ENCODE results near the gene BTF3L4.

DNA sequence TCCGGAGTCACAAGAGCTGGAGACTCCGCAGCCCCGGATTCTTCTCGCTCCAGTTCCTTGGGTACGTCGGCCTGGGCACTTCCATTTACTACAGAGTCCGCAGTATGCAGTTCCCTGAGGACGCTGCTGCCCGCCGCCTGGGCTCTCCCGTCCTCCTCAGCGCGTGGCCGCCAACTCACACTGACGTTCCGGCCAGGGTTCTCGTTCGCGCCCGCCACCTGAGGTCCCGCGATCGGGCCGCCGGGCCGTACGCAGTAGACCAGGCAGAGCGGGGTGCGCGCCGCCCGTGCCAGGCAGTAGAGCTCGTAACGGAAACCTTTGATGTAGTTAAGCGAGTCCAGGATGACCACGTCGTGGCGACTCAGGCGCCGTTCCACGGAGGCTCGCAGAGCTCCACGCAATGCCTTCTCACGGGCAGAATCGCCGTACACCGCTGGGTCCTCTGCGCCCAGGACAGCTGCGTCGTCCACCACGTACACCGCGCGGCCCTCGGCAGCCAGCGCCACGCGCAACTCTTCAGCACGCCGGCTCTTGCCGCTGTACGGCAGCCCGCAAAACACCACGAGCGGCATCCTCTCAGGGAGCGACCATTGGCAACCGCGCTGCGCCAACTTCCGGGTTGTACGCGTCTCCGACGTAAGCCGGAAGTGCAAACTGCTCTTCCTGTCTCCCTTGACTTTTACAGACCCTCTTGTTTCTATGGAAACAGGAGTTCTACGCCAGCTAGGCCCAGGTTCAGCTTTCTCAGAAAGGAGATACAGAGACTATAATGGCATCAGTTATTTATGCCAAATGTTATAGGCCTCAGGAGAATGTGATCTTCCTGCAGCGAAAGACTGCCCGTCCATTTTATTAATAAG, 22.7 kb upstream of the BTF3L4 start, which contains the start of gene KTI12:
- TF ChIP-seq, protein P1, sequence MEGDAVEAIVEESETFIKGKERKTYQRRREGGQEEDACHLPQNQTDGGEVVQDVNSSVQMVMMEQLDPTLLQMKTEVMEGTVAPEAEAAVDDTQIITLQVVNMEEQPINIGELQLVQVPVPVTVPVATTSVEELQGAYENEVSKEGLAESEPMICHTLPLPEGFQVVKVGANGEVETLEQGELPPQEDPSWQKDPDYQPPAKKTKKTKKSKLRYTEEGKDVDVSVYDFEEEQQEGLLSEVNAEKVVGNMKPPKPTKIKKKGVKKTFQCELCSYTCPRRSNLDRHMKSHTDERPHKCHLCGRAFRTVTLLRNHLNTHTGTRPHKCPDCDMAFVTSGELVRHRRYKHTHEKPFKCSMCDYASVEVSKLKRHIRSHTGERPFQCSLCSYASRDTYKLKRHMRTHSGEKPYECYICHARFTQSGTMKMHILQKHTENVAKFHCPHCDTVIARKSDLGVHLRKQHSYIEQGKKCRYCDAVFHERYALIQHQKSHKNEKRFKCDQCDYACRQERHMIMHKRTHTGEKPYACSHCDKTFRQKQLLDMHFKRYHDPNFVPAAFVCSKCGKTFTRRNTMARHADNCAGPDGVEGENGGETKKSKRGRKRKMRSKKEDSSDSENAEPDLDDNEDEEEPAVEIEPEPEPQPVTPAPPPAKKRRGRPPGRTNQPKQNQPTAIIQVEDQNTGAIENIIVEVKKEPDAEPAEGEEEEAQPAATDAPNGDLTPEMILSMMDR (conservative IDR thresholded peaks at IDR 0.05; ENCODE audit: low read depth, low read length) = no peak
- no peak for TF ChIP-seq EZH2phosphoT487 (IDR thresholded peaks at IDR 0.05; ENCODE audit: borderline replicate concordance, low read length)
